Measurements from ENCODE around the gene PPIAL4G. TPM values are rescaled to one million over a fixed set of nuclear protein-coding genes. Genes with fewer than 3 reads are reported as not detected.

The PPIAL4G gene
- under 0.01 TPM in 1 of 2 replicates, not detected in the other for total RNA-seq

GRCh38 chr1:148483029-148483428, at the start of gene PPIAL4G:
Gene PPIAL4G, minus strand, starts transcription at chr1:148483302. Its CDS starts 50 bp downstream, at chr1:148483252.

Small RNA genes lying within 50 kb of the gene (small RNA-seq; reads per million reads assigned to genes)
- 13.5 reads per million, percentile 96 among the genes with 10 or more reads in this experiment for gene RF00003 (ENCODE audit: low replicate concordance)

Other genes starting within 250 kb of the PPIAL4G start
- gene NBPF14, start 112.7 kb upstream of the PPIAL4G start, total RNA-seq, result 28.7 and 32.9 TPM in 2 replicates